ENCODE measurements around the gene PARVG.

The PARVG gene

DNA sequence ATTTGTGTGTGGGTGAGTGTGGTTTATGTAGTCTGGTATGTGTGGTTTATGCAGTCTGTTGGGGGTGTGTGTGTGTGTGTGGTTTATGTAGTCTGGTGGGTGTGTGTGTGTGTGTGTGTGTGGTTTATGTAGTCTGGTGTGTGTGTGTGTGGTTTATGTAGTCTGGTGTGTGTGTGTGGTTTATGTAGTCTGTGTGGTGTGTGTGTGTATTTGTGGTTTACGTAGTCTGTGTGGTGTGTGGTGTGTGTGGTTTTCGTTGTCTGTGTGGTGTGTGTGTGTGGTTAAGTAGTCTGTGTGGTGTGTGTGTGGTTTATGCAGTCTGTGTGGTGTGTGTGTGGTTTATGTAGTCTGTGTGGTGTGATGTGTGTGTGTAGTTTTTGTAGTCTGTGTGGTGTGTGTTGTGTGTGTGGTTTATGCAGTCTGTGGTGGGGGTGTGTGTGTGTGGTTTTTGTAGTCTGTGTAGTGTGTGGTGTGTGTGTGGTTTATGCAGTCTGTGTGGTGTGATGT, 26.2 kb upstream of the PARVG start:
- no peak for DNase-seq (ENCODE audit: low read depth in 2 of 3, low spot score in 1 of 3)

DNA sequence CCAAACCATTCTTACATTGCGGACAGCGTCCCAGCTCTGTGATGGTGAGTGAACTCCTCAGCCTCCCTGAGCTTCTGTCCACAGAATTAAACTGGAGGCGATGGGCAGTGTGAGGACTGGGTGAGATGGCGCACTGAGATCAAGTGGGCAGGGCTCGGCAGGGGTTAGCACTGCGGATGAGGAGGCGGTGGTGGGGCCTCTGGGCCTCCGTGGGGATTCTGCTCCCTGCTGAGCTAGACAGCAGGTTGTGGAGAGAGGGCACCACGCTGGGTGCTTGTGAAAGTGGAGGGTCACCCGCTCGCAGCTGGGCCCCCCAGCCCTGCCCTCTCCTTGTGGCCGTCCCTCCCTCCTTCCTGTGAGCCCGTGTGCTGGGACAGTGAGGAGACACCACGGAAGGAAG, 25.6 kb upstream of the PARVG start:
- DNase-seq (ENCODE audit: low read depth in 2 of 3, low spot score in 1 of 3): no peak

DNA sequence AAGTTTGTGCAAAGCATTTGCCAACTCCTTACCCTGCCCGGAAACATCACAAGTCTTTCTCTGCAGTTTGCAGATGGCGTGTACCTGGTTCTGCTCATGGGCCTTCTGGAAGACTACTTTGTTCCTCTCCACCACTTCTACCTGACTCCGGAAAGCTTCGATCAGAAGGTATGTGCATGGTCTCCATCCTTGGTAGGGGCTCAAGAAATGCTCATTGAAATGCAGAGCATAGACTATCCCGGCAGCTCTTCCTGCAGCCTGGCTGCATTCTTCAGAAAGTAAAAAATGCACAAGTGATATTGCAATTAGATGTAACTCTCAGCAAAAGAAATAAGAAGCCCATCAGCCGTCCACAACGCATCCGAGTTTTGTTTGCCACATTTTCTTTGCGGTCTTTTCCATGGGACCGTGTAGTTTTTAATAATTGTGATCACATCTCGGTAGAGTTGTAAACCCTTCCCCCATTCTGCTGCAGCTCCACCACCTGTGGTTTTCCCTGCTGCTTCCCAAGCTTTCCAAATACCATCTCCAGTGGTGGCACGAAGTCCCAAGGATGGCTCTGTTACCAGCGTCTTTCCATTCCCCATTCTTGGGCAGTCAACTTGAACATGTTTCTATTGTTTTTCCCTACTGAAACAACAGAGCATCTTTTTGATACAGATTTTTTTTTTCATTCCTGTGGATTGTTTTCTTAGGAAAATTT, 22.7 kb upstream of the PARVG start:
- DNase-seq (ENCODE audit: low read depth in 2 of 3, low spot score in 1 of 3): no peak

DNA sequence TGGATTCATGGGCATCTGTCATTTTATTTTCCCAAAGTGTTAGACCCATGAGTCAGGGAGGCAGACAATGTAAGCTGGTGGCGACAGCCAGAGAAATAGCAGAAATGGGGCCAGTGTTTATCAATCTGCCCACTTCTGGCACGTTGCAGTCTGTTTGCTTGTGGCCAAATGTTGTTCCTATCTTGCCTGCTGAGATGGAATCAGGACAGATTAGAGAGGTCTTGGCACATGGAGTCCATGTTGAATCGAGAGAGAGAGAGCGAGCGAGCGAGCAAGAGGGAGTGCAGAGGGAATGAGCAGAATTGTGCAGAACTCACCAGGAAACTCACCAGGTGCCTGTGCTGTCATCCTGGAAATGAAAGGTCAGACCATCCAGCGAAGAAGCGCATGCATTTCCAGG, 21.9 kb upstream of the PARVG start:
- DNase-seq (ENCODE audit: low read depth in 2 of 3, low spot score in 1 of 3): no peak

DNA sequence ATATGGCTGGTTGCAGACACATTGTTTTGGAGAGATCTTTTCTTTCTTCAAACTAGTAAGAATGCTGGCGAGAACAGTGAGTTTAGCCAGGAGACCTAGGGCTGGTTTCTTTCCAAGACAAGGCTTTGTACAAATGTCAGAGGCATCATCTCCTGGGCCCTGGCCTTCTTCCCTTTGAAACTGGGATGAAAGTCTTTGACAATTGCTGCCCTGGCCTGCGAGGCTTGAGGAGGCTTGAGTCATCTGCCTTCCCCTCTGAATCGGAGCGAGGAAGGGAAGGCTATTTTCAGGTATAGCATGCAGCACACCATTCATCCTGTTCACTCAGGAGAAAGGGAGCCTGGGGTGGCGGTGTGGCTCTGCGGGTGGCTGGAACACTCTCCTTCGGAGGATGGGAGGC, 21.5 kb upstream of the PARVG start:
- DNase-seq (ENCODE audit: low read depth in 2 of 3, low spot score in 1 of 3): no peak

DNA sequence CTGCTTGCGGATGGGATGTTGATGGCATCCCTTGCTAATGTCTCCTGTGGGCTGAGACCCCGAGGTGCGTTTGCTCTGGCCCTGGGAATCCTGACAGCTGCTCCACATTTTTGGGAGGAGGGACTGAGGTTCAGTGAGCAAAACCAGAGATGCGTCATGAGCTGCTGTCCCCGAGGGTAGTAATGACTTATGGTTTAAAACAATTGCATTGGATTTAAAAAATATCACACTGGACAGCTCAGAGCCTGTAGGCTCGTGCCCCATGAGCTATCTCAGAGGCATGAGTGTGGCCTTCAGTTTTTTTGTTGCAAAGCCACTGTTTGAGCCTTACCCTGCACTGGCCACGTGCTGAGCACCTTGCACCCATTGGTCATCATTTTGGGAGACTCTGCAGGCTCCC, 20.9 kb upstream of the PARVG start:
- DNase-seq (ENCODE audit: low read depth in 2 of 3, low spot score in 1 of 3): no peak

DNA sequence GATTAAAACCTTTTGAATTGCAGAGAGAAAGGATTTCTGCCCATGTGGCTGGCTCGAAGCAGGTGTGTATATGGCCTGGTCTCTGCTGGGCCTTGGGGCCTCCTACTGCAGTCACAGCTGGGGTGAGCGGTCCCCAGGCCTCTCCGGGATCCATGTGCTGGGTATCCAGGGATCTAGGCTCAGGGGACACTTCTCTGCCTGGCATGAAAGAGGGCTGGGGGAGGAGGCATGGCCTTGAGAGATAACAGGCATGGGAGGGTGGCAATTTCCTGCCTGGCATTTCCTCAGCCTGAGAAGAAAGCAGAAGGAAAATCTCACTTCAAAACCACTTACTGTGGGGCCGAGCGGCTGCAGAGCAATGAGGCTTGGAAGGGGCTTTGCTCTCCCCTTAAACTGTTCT, 20.3 kb upstream of the PARVG start:
- no peak for DNase-seq (ENCODE audit: low read depth in 2 of 3, low spot score in 1 of 3)

DNA sequence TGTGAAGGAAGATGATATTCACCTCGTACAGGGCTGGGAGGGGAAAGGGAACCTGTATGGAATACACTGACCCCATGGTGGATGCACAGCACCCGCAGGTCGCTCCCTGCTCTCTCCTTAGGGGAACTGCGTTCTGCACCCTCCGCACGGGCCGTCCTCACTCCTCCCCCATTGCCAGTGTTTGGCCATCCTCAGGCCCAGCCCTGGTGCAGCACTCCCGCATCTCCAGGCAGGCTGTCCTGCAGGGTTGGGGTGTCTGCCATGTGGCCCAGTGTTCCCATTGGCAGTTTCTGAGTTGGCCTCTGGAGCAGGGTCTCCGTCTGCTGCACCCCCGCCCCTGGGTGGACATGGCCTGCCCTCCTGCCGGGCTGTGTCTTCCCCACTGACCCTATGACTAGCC, 19.1 kb upstream of the PARVG start:
- DNase-seq (ENCODE audit: low read depth in 2 of 3, low spot score in 1 of 3): no peak

DNA sequence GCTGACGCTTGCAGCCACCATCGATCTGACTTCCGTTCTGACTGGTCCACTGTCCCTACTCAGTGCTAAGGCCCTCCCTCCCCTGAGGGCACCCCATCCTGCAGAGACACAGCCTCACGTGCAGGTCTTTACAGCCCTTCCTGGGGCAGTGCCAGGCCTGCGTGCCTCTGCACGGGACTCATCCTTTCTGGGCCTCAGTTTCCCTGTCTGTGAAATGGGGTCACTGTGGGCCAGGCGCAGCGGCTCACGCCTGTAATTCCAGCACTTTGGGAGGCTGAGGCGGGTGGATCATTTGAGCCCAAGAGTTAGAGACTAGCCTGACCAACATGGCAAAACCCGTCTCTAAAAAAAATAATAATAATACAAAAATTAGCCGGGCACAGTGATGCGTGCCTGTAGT, 17.8 kb upstream of the PARVG start:
- no peak for DNase-seq (ENCODE audit: low read depth in 2 of 3, low spot score in 1 of 3)

DNA sequence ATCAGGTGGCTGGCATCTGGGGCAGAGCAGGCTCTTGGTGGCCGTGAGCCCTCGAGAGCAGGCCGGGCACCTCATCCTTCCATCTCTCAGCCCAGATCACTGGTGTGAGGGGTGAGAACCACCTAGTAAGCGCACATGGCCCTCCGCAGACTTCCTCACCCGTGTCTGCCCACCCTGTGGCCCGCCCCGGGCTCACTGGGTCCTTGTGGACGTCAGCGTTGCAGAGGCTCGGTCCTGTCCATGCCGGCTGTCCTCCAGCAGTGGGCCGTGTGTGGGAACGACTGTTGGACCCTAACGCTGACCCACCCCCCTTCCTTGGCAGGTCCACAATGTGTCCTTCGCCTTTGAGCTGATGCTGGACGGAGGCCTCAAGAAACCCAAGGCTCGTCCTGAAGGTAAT, 17.2 kb upstream of the PARVG start:
- no peak for DNase-seq (ENCODE audit: low read depth in 2 of 3, low spot score in 1 of 3)

DNA sequence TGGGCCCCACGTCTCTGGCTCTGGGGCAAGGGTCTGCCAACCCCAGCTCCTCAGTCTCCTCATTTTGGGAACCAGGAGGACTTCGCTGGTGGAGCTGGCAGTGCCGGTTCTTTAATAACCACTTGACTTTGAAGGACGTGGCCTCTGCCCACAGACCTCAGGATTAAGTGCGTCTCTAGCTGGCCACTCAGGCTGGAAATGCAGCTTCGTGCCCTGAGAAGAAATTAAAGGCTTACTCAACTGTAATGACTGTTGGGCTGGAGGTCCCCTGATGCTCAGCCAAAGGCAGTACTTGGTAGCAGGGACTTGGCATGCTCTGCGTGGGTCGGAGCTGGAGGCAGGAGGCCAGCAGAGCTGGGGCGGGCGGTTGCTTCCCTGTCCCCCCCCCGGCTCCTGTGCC, 16.7 kb upstream of the PARVG start:
- DNase-seq (ENCODE audit: low read depth in 2 of 3, low spot score in 1 of 3): no peak

DNA sequence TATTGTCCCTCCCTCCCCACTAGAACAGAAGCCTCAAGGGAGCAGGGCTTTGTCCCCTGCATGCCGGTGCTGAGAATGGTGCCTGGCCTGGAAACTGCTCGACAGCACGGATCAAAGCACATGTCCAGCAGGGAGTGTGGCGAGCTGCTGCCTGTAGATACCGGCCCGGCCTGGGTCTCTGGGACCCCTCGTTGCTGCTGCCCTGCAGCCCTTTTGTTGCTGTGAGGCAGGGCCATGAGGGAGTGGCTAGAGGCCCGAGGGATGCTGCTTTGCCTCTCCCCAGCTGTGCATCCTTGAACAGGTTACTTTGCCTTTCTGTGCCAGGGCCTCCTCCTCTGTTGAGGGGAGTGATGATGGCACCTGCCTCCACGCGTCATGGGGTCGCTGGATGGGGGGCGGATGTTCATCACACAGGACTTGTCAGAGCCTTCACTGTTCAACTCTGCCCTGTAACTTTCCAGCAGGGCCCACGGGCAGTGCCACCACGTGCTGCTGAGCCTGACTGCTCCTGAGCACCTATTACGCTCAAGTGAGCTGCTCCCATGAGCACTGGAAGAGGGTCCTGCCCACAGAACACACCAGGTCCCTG, 15.3 kb upstream of the PARVG start:
- DNase-seq (ENCODE audit: low read depth in 2 of 3, low spot score in 1 of 3): no peak

DNA sequence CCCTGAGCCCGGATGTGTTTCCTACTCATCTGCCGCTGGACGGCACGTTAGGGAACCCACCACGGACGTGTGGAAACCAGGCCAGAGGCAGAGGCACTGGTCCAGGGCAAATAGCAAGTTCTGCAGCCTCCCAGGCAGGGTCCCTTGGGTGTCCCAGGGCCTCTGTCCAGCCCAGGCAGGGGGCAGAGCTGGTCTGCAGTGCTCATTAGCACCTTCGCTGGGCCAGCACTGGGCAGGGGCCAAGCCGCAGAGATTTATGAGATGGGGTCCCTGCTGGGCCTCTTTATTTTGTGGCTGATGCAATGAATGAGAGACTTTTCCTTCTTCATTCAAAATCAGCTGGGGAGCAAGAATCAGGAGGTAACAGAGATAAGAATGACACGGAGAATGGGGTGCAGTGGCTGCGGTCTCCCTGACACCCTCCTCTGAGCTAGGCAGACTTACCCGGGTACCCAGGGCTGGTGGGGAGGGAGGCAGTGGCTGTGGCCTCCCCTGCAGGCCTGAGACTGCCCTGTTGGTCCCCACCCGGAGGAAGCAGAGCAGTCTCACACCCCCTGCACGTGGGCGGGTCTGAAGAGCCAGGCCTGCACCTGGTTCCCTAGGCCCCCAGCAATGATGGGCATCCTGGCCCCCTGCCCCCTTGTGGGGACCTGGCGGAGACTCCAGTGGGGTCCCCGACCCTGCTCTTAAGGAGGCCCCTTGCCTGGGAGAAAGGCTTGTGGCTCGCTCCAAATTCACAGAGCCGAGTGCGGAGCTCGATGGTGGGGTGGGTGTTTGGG, 14.0 kb upstream of the PARVG start:
- DNase-seq (ENCODE audit: low read depth in 2 of 3, low spot score in 1 of 3): no peak

DNA sequence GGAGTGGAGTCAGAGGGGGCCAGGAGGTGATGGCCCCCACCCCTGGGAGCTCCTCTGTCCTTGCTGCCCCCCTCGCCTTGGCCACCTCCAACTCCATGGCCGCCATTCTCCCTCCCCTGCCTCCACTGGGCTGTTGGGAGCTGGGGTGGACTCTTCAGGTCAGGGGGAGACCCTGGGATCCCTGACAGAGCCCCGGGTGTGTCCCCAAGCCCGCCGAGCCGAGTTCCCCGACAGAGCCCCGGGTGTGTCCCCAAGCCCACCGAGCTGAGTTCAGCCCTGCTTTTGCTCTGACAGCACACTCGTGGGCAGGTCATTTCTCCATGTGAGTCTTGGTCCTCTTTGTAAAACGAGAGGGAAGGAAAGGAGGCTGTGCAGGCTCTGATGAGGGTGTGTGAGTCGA, 13.2 kb upstream of the PARVG start:
- no peak for DNase-seq (ENCODE audit: low read depth in 2 of 3, low spot score in 1 of 3)

DNA sequence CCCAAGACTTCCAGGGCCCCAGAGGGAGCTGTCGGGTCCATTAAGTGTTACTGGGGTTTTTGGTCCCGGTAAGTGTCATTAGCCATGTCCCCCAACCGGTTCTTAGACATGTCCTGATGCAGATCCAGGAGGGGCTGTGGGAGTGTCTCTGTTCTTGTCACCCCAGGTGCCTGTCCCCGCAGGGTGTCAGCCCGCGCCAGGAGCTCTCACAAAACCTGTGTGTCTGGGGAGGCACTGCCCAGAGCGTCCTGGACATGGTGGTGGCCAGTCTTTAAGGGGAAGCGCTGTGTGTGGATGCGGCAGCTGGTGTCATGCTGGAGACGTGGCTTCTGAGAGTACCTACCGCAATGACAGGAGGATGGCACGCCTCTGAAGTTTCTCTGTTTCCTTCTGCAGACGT, 12.5 kb upstream of the PARVG start:
- DNase-seq (ENCODE audit: low read depth in 2 of 3, low spot score in 1 of 3): no peak

DNA sequence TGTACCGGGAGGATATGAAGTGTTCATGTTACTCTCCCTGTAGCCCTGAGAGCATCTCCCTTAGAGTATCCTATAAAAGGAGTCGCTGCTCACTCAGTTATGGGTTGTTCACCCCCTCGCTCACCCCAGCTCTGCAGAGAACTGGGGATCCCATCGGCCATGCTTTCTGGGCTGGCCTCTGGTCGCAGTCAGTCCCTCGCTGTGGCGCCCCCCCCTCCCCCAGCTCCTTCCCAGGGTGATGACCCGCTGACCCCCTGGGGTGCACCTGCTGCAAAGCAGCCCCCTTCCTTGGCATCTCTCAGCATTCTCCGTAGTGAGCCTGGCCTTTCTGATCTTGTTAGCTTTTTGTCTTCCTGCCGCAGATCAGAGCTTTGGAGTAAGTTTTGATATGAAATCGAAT, 10.3 kb upstream of the PARVG start:
- no peak for DNase-seq (ENCODE audit: low read depth in 2 of 3, low spot score in 1 of 3)

DNA sequence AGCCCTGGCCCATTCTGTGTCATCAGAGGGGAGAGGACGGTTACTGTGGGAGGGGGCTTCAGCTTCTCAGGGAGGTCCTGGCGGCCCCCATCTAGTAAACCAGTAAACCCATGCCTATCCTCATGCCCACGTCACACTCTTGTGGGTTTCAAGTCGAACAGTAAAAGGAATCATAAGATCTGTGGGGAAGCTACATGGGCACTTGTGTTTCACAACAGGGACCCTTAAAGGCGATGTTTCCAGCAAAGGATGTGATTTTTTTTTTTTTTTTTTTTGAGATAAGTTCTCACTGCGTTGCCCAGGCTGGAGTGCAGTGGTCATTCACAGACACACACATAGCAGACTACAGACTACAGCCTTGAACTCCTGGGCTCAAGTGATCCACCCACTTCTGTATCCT, 9.2 kb upstream of the PARVG start:
- DNase-seq (ENCODE audit: low read depth in 2 of 3, low spot score in 1 of 3): no peak

DNA sequence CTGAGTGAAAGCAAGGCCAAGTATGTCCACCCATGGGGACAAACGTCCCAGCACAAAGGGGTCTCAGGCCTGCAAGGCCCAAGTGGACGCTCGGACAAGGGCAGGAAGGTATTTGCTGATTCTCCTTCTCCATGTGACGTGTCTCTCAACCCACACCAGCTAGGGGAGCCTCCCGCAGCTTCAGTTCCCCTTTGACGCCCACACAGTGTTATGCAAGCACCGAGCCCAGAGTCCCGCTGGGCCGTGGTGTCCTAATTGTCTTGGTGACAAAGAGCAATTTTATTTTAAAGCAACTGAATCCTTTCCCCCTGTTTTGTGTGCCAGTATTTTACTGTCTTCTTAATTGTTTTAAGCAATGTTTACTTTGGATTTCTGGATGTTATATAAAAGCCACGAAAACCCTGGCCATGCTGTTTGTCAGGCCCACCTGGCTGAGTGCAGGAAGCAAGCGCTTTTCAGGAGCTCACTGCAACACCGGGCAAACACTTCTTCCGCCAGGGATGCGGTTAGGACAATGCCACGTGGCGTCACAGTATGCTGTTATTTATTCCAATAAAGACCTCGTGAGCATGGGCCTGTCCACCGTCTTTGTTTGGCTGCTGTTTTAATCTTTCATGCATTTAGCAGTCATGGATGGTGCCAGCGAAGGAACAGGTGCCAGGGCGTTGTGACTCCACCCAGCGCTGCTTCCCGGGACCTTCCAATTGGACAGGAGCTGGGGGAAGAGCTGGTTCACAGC, 8.2 kb upstream of the PARVG start:
- DNase-seq (ENCODE audit: low read depth in 2 of 3, low spot score in 1 of 3): no peak

DNA sequence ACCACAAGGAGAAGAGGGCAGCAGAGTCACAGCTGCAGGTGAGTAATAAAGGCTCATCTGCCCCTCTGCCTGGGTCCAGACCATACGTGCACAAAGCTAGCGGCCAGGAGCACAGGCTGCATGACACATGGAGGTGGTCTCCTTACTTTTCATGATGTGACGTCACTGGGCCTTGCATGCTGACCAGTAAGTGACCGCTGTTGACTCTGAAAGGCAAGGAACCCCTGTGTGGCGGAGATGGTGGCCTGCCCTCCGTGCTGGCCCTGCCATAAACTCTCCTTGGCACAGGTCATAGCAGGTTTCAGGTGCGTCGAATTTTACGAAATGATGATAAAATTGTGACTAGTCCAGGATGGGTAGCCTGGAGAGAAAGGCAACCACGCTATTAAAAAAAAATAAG, 7.6 kb upstream of the PARVG start:
- no peak for DNase-seq (ENCODE audit: low read depth in 2 of 3, low spot score in 1 of 3)

DNA sequence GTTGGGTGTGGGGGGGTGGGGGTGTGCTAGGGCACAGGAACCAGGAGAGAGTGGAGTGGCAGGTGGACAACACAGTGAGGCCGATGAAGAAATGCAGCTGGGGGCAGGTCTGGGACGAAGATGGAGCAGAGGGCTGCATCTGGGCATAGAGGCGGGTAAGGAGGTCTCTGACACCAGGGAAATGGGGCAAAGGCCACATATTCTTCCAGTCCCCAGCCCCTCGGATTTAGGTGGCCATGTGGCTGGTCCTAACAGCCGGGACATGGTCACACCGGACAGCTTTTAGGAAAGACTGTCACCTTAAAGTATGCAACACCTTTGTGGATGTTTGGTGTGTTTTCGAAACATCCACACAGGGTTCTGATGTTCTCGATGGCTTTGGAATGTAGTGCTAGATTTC, 5.0 kb upstream of the PARVG start:
- DNase-seq (ENCODE audit: low read depth in 2 of 3, low spot score in 1 of 3): no peak

DNA sequence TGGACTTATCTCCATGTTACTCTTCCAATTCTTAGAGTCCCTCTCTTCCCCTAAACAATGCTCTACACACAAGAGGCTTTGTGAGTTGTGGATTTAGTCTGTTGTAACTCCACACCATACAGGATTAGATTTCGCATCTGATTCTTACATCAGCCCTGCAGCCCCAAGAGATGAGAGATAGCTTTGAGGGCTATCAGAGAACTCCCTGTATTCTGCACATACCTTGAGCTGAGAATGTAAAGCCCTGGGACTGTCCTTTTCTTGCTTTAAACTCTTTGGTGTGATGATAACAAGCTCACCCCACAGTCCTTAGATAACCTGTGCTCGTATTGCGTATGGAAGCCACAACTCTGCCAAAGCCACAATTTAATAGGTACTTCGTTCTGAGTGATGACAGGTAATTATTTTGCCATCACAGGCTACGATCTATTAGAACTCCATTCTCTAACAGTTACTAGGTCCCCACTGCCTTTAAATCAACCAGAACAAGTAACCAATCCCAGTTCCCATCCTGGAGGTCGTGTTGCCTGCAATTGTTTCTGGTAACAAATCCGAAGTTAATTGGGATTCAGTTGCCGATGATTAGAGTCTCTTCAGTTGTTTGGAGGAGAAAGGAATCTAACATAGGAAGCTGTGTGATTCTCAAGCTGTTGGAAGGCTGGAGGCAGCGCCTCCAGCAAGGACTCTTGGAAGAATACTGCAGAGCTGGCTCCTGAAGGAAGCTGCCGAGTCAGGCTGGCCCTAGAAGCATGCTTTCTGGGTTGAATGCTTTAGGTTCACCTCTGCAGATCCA, 1.3 kb upstream of the PARVG start:
- no peak for DNase-seq (ENCODE audit: low read depth in 2 of 3, low spot score in 1 of 3)
